Suprapubic skin (tissue), 4 donors: ENCODE measurements around the gene ATG14. TPM values are rescaled to one million over a fixed set of nuclear protein-coding genes. Genes with fewer than 3 reads are reported as not detected.

Source experiments
- DNase-seq, 2 donors: peaks; one replicate each; pipeline ENCODE4 v3.0.0-alpha.2; 2019; ENCODE audit warnings: low spot score in 2 of 2
- H3K27ac ChIP-seq: fragments of 200-600 bp; sonication (generic); one replicate; pipeline ENCODE4 v1.5.1; 2019
- H3K27me3 ChIP-seq: fragments of 200-600 bp; sonication (generic); one replicate; pipeline ENCODE4 v1.5.1; 2019
- H3K36me3 ChIP-seq: fragments of 200-600 bp; sonication (generic); one replicate; pipeline ENCODE4 v1.5.1; 2019
- H3K4me1 ChIP-seq: fragments of 200-600 bp; sonication (generic); one replicate; pipeline ENCODE4 v1.5.1; 2019
- H3K4me3 ChIP-seq: fragments of 200-600 bp; sonication (generic); one replicate; pipeline ENCODE4 v1.5.1; 2019; ENCODE audit warnings: mild to moderate bottlenecking
- H3K9me3 ChIP-seq: fragments of 200-600 bp; sonication (generic); one replicate; pipeline ENCODE4 v1.5.1; 2019
- EP300 ChIP-seq: sonication (generic); formaldehyde crosslinking; IDR thresholded peaks from one replicate; pipeline ENCODE4 v1.6.1; 2017; ENCODE audit warnings: antibody characterized with exemption
- POLR2A ChIP-seq, 2 donors: fragments of 450-650 bp; IDR thresholded peaks; one replicate each; pipeline ENCODE4 v1.6.1; 2017; ENCODE audit warnings: antibody characterized with exemption in 2 of 2, mild to moderate bottlenecking in 2 of 2, moderate library complexity in 2 of 2
- POLR2AphosphoS5 ChIP-seq, 3 donors: sonication (generic); formaldehyde crosslinking; IDR thresholded peaks; one replicate each; pipeline ENCODE4 v1.6.1; 2017; ENCODE audit warnings: antibody characterized with exemption in 3 of 3
- WGBS: methylation state at CpG from one replicate; pipeline ENCODE4 v1.1.5; 2018; 5-methylcytosine and 5-hydroxymethylcytosine counted together
- total RNA-seq, 4 donors: library from RNA; depleted of rRNA; stranded (reverse); fragments of >200 nt; gene quantifications; one replicate each; pipeline ENCODE4 v1.1.0, GENCODE V29; 2016
- TF ChIP-seq, protein P1 (sequence below), 2 donors: fragments of 200-600 bp in 1 of 2; fragments of 450-650 bp in 1 of 2; sonication (generic) in 1 of 2; IDR thresholded peaks; one replicate each; pipeline ENCODE4 v1.5.1; 2016 to 2019; ENCODE audit warnings: antibody characterized with exemption in 2 of 2, mild to moderate bottlenecking in 1 of 2, moderate library complexity in 1 of 2

Gene ATG14
- total RNA-seq, 4 donors from 2014 or later: 8.5 to 27.6 (median 14.8) TPM

GRCh38 chr14:55440385-55440784 lies 28.8 kb upstream of the ATG14 start, which contains the start of gene TBPL2:
TBPL2 (minus strand) TSS chr14:55440616; CDS start chr14:55440449, 167 bp downstream.
- H3K9me3 ChIP-seq: no peaks in the 10 kb centered on the region
- no peak for DNase-seq
- TF ChIP-seq, protein P1, sequence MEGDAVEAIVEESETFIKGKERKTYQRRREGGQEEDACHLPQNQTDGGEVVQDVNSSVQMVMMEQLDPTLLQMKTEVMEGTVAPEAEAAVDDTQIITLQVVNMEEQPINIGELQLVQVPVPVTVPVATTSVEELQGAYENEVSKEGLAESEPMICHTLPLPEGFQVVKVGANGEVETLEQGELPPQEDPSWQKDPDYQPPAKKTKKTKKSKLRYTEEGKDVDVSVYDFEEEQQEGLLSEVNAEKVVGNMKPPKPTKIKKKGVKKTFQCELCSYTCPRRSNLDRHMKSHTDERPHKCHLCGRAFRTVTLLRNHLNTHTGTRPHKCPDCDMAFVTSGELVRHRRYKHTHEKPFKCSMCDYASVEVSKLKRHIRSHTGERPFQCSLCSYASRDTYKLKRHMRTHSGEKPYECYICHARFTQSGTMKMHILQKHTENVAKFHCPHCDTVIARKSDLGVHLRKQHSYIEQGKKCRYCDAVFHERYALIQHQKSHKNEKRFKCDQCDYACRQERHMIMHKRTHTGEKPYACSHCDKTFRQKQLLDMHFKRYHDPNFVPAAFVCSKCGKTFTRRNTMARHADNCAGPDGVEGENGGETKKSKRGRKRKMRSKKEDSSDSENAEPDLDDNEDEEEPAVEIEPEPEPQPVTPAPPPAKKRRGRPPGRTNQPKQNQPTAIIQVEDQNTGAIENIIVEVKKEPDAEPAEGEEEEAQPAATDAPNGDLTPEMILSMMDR (IDR thresholded peaks at IDR 0.05): no peak
- TF ChIP-seq EP300: no peak
- no peak for TF ChIP-seq POLR2AphosphoS5 (IDR thresholded peaks at IDR 0.05)
- TF ChIP-seq POLR2A (IDR thresholded peaks at IDR 0.05): no peak
- H3K36me3 ChIP-seq: no peaks in the 10 kb centered on the region
- H3K4me3 ChIP-seq: no peak within 1 kb of the TSS
- no peak within 1 kb of the TSS for H3K27ac ChIP-seq
- H3K27me3 ChIP-seq: peaks cover 6% of the 10 kb centered on the region
- no peaks in the 10 kb centered on the region for H3K4me1 ChIP-seq
- 61% methylated on average over 25 of the region's 29 CpGs for WGBS

- WGBS: 49% methylated on average over 10 of the region's 10 CpGs
- TF ChIP-seq, protein P1 (IDR thresholded peaks at IDR 0.05): peak; percentile 14 to 48
- TF ChIP-seq POLR2A (IDR thresholded peaks at IDR 0.05): no peak
- no peak for TF ChIP-seq POLR2AphosphoS5 (IDR thresholded peaks at IDR 0.05)
- TF ChIP-seq EP300: no peak
- Histone ChIP-seq H3K9me3 (no peaks in the 10 kb centered on the region), H3K27me3 (peaks cover 6% of the 10 kb centered on the region), H3K27ac (no peak overlapping the region), H3K4me3 (no peak overlapping the region), H3K36me3 (no peaks in the 10 kb centered on the region), H3K4me1 (no peaks in the 10 kb centered on the region)
- no peak for DNase-seq
Measured at GRCh38 chr14:55438066-55438683, 26.5 kb upstream of the ATG14 start.

DNA sequence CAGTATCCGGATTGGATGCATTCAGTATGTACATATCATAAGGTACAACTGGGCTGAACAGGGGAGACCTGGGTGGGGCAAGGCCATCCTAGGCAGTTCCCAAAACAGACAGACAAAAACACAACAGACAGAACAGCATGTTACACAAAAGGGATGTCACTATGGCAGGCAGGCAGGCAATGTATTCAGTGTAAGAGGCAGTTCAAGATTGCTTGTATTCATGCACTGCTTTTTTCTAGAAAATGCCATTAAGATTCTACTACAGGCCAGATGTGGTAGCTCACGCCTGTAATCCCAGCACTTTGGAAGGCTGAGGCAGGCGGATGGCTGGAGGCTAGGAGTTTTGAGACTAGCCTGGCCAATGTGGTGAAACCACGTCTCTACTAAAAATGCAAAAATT lies 25.3 kb upstream of the ATG14 start:
- Histone ChIP-seq H3K27ac (no peak overlapping the region), H3K36me3 (no peaks in the 10 kb centered on the region), H3K27me3 (peaks cover 6% of the 10 kb centered on the region), H3K9me3 (no peaks in the 10 kb centered on the region), H3K4me1 (no peaks in the 10 kb centered on the region), H3K4me3 (no peak overlapping the region)
- WGBS: 79% methylated on average over 4 of the region's 4 CpGs
- no peak for DNase-seq
- TF ChIP-seq, protein P1 (IDR thresholded peaks at IDR 0.05): no peak
- TF ChIP-seq POLR2AphosphoS5 (IDR thresholded peaks at IDR 0.05) (no peak), POLR2A (IDR thresholded peaks at IDR 0.05) (no peak), EP300 (no peak)

- no peak overlapping the region for H3K27ac ChIP-seq
- no peaks in the 10 kb centered on the region for H3K36me3 ChIP-seq
- no peaks in the 10 kb centered on the region for H3K9me3 ChIP-seq
- TF ChIP-seq POLR2A (IDR thresholded peaks at IDR 0.05): no peak
- no peak for TF ChIP-seq POLR2AphosphoS5 (IDR thresholded peaks at IDR 0.05)
- no peak for TF ChIP-seq EP300
- TF ChIP-seq, protein P1 (IDR thresholded peaks at IDR 0.05): no peak
- H3K4me1 ChIP-seq: no peaks in the 10 kb centered on the region
- no peak overlapping the region for H3K4me3 ChIP-seq
- DNase-seq: no peak
- 83% methylated on average over 4 of the region's 4 CpGs for WGBS
- H3K27me3 ChIP-seq: peaks cover 6% of the 10 kb centered on the region
Measured at GRCh38 chr14:55436519-55436918, 24.9 kb upstream of the ATG14 start.

- TF ChIP-seq POLR2AphosphoS5 (IDR thresholded peaks at IDR 0.05) (no peak), EP300 (no peak), POLR2A (IDR thresholded peaks at IDR 0.05) (no peak)
- TF ChIP-seq, protein P1 (IDR thresholded peaks at IDR 0.05): no peak
- no peak for DNase-seq
- no peak overlapping the region for H3K4me3 ChIP-seq
- H3K27ac ChIP-seq: no peak overlapping the region
- H3K9me3 ChIP-seq: no peaks in the 10 kb centered on the region
- peaks cover 3% of the 10 kb centered on the region for H3K4me1 ChIP-seq
- no peaks in the 10 kb centered on the region for H3K27me3 ChIP-seq
- WGBS: 60% methylated on average over 3 of the region's 3 CpGs
- H3K36me3 ChIP-seq: no peaks in the 10 kb centered on the region
Measured at GRCh38 chr14:55434805-55435174, 23.2 kb upstream of the ATG14 start.
